Cerebellar cortex (tissue), 1 donor: ENCODE results near the gene FEN1.

Source experiments
- DNase-seq: peaks from one replicate; pipeline ENCODE4 v3.0.0-alpha.2; 2015; ENCODE audit warnings: low spot score

FEN1 gene

GRCh38 chr11:61792310-61793082 lies at the start of gene FEN1, which contains the start of gene TMEM258:
Gene FEN1 (plus strand): TSS chr11:61792911. CDS start chr11:61795362, 2,451 bp downstream.
Gene TMEM258 (minus strand): TSS chr11:61792599. CDS start chr11:61792558, 41 bp downstream.
- DNase-seq = peak; percentile 95

GRCh38 chr11:61743486-61744095 lies 49.1 kb upstream of the FEN1 start:
- no peak for DNase-seq

- DNase-seq = no peak
Observed at GRCh38 chr11:61744181-61744580, 48.5 kb upstream of the FEN1 start.

- no peak for DNase-seq
Observed at GRCh38 chr11:61744609-61745156, 48.0 kb upstream of the FEN1 start.

GRCh38 chr11:61745781-61746441 lies 46.8 kb upstream of the FEN1 start:
- DNase-seq = no peak

- DNase-seq = no peak
Observed at GRCh38 chr11:61746442-61747191, 46.1 kb upstream of the FEN1 start.

GRCh38 chr11:61747192-61747966 lies 45.3 kb upstream of the FEN1 start:
- DNase-seq = peak; percentile 63

- no peak for DNase-seq
Observed at GRCh38 chr11:61747967-61748285, 44.8 kb upstream of the FEN1 start.

- DNase-seq = no peak
Observed at GRCh38 chr11:61749591-61750217, 43.0 kb upstream of the FEN1 start.

- DNase-seq = no peak
Observed at GRCh38 chr11:61750631-61751273, 42.0 kb upstream of the FEN1 start.

- no peak for DNase-seq
Observed at GRCh38 chr11:61751384-61751783, 41.3 kb upstream of the FEN1 start.

- DNase-seq = no peak
Observed at GRCh38 chr11:61752117-61752924, 40.4 kb upstream of the FEN1 start, which contains the start of gene MYRF. Gene MYRF (plus strand): TSS chr11:61752636. CDS start chr11:61752745, 109 bp downstream.

- no peak for DNase-seq
Observed at GRCh38 chr11:61752925-61753521, 39.7 kb upstream of the FEN1 start.

GRCh38 chr11:61753672-61754071 lies 39.0 kb upstream of the FEN1 start:
- no peak for DNase-seq

- no peak for DNase-seq
Observed at GRCh38 chr11:61754534-61755482, 37.9 kb upstream of the FEN1 start.

GRCh38 chr11:61756147-61756451 lies 36.6 kb upstream of the FEN1 start:
- no peak for DNase-seq

GRCh38 chr11:61756452-61757212 lies 36.1 kb upstream of the FEN1 start:
- no peak for DNase-seq
